Measurements from ENCODE around the gene MYO9A. TPM values are rescaled to one million over a fixed set of nuclear protein-coding genes. Genes with fewer than 3 reads are reported as not detected.
A peak's percentile ranks its signal among the peaks of the same experiment; 100 is the strongest.

MYO9A gene
- total RNA-seq, 2 donors from 2014 or later = 34.9 to 36.4 TPM

DNA sequence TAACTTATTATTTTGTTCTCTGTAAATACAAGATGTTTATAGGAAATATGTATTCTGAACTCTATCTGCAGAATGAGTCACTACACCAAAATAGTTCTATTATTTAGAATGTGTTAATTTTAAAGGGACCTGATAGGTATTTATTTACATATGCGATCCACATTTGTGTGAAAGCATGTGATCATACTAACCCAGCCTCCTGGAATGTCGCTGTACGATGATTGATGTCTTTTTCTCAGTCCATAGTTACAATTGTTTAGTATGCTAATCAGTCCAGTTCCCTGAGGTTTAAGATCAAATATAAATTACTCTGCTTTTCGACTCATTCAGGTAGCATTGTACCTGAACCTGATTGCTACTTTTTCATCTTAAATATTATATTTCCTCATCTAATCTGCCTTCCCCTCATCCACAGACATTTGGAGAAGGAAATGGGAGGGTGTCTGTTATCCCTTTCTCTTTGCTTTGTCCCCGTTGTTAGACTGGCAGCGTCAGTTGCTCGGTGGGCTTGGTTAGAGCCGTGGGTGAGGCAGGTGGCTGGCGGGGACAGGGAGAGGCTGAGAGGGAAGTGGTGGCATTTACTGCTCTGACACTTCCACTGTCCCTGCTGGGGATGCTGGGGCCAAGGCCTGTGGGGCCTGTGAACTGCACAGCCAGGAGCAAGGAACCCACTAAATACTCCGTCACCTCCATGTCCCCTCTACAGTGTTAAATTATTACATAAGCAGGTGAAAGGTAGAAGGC is 335.4 kb downstream of the MYO9A start:
- Mint-ChIP-seq H3K4me3 (no peak overlapping the region), H3K27me3 (ENCODE audit: insufficient read depth) (no peaks in the 10 kb centered on the region), H3K27ac (no peak overlapping the region), H3K9me3 (no peaks in the 10 kb centered on the region), H3K4me1 (peaks cover 8% of the 10 kb centered on the region), H3K36me3 (ENCODE audit: low read depth) (no peaks in the 10 kb centered on the region)
- WGBS, 2 experiments (ENCODE audit: insufficient coverage in 1 of 2, insufficient read length in 1 of 2) = 86 to 93% methylated on average over 4 to 10 of the region's 10 CpGs
- TF ChIP-seq, protein P1, sequence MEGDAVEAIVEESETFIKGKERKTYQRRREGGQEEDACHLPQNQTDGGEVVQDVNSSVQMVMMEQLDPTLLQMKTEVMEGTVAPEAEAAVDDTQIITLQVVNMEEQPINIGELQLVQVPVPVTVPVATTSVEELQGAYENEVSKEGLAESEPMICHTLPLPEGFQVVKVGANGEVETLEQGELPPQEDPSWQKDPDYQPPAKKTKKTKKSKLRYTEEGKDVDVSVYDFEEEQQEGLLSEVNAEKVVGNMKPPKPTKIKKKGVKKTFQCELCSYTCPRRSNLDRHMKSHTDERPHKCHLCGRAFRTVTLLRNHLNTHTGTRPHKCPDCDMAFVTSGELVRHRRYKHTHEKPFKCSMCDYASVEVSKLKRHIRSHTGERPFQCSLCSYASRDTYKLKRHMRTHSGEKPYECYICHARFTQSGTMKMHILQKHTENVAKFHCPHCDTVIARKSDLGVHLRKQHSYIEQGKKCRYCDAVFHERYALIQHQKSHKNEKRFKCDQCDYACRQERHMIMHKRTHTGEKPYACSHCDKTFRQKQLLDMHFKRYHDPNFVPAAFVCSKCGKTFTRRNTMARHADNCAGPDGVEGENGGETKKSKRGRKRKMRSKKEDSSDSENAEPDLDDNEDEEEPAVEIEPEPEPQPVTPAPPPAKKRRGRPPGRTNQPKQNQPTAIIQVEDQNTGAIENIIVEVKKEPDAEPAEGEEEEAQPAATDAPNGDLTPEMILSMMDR (conservative IDR thresholded peaks at IDR 0.05) = no peak
- no peaks in the 10 kb centered on the region for H3K4me1 ChIP-seq (ENCODE audit: control insufficient read depth, insufficient read depth, low read length)
- no peak for DNase-seq
- H3K27ac ChIP-seq (ENCODE audit: low read depth, low read length) = peak overlapping the region; percentile 66
- H3K36me3 ChIP-seq (ENCODE audit: control insufficient read depth, insufficient read depth, low read length) = no peaks in the 10 kb centered on the region
- H3K4me3 ChIP-seq (ENCODE audit: low read length) = no peak overlapping the region
- H3K9me3 ChIP-seq (ENCODE audit: control insufficient read depth, low read length) = no peaks in the 10 kb centered on the region
- no peaks in the 10 kb centered on the region for H3K27me3 ChIP-seq (ENCODE audit: control insufficient read depth, insufficient read depth, low read length, poor library complexity, severe bottlenecking)
- H3K9ac ChIP-seq (ENCODE audit: extremely low read depth, low read length, poor library complexity, severe bottlenecking) = no peak overlapping the region

DNA sequence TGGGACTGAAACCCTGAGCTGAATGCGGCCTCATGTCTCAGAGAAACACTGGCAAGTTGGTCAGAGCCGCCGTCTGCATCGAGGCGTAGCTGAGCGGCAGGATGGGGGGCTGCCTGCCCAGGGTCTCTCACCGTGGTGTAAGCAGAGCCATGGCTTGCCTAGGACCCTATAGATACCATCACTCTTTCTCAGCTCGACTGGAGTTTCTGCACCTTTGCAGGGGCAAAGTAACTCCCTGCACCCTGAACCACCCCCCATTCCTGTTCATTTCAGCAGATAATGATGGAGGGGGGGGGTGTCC is 336.0 kb downstream of the MYO9A start:
- Mint-ChIP-seq H3K36me3 (ENCODE audit: low read depth) (no peaks in the 10 kb centered on the region), H3K4me1 (peaks cover 8% of the 10 kb centered on the region)

DNA sequence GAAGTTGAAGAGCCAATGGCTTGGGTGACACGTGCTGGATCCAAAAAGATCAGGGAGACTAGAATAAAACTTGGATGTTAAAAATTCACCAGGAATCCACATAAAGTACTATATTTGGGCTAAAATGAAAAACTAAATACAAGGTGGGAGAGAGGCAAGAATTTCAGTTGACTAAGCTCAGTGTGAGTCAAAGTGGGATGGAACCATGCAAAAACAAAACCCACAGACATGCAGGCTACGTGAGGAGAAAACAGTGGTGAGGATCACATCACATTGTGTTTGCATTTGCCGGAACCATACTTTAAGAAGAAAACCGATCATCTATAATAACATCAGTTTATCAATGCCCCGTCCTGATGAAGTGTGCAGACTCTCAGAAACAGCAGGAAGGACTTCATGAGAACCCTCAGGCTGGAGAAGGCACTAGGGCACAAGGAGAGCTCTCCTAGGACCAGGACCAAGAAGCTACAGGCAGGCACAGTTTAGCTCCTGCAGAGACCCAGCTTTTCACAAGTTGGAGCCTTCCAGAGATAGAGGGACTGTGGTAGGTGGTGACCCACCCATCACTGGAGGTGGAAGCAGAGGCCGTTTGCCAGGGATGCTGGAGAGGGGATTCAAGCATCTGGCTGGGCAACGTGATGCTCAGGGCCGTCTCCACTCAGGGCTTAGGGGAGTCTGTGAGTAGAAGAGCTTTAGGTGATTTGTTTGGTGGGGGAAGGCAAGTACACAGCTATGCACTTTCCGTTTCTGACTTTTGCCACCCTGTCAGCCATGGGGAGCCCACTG is 336.6 kb downstream of the MYO9A start:
- H3K9ac ChIP-seq (ENCODE audit: extremely low read depth, low read length, poor library complexity, severe bottlenecking) = no peak overlapping the region
- H3K4me1 Mint-ChIP-seq = peaks cover 8% of the 10 kb centered on the region
- TF ChIP-seq, protein P1 (conservative IDR thresholded peaks at IDR 0.05) = no peak
- no peak overlapping the region for H3K4me3 ChIP-seq (ENCODE audit: low read length)
- no peaks in the 10 kb centered on the region for H3K36me3 Mint-ChIP-seq (ENCODE audit: low read depth)
- H3K9me3 Mint-ChIP-seq = no peaks in the 10 kb centered on the region
- H3K27ac Mint-ChIP-seq = no peak overlapping the region
- no peak overlapping the region for H3K4me3 Mint-ChIP-seq
- 88 to 97% methylated on average over 4 to 9 of the region's 9 CpGs for WGBS, 2 experiments (ENCODE audit: insufficient coverage in 1 of 2, insufficient read length in 1 of 2)
- no peak overlapping the region for H3K27ac ChIP-seq (ENCODE audit: low read depth, low read length)
- no peaks in the 10 kb centered on the region for H3K4me1 ChIP-seq (ENCODE audit: control insufficient read depth, insufficient read depth, low read length)
- H3K27me3 ChIP-seq (ENCODE audit: control insufficient read depth, insufficient read depth, low read length, poor library complexity, severe bottlenecking) = no peaks in the 10 kb centered on the region
- H3K9me3 ChIP-seq (ENCODE audit: control insufficient read depth, low read length) = no peaks in the 10 kb centered on the region
- H3K36me3 ChIP-seq (ENCODE audit: control insufficient read depth, insufficient read depth, low read length) = no peaks in the 10 kb centered on the region
- DNase-seq = no peak
- no peaks in the 10 kb centered on the region for H3K27me3 Mint-ChIP-seq (ENCODE audit: insufficient read depth)

More for the DNA sequence above, 336.0 kb downstream of the MYO9A start:
- H3K4me3 ChIP-seq (ENCODE audit: low read length) = no peak overlapping the region
- no peaks in the 10 kb centered on the region for H3K27me3 ChIP-seq (ENCODE audit: control insufficient read depth, insufficient read depth, low read length, poor library complexity, severe bottlenecking)
- Mint-ChIP-seq H3K27me3 (ENCODE audit: insufficient read depth) (no peaks in the 10 kb centered on the region), H3K4me3 (no peak overlapping the region), H3K27ac (no peak overlapping the region), H3K9me3 (no peaks in the 10 kb centered on the region)
- H3K9ac ChIP-seq (ENCODE audit: extremely low read depth, low read length, poor library complexity, severe bottlenecking) = no peak overlapping the region
- no peaks in the 10 kb centered on the region for H3K36me3 ChIP-seq (ENCODE audit: control insufficient read depth, insufficient read depth, low read length)
- H3K27ac ChIP-seq (ENCODE audit: low read depth, low read length) = no peak overlapping the region
- DNase-seq = no peak
- H3K9me3 ChIP-seq (ENCODE audit: control insufficient read depth, low read length) = no peaks in the 10 kb centered on the region
- TF ChIP-seq, protein P1 (conservative IDR thresholded peaks at IDR 0.05) = no peak
- no peaks in the 10 kb centered on the region for H3K4me1 ChIP-seq (ENCODE audit: control insufficient read depth, insufficient read depth, low read length)
- WGBS, 2 experiments (ENCODE audit: insufficient coverage in 1 of 2, insufficient read length in 1 of 2) = 92 to 96% methylated on average over 7 of the region's 8 CpGs

All from endodermal cell (in vitro differentiated cells).